ENCODE data around the gene CFI. TPM values are rescaled to one million over a fixed set of nuclear protein-coding genes. Genes with fewer than 3 reads are reported as not detected.

CFI gene
- total and polyA plus RNA-seq, 2 donors (not counting 1 experiment from before 2014, with no cell fraction given), result not detected

DNA sequence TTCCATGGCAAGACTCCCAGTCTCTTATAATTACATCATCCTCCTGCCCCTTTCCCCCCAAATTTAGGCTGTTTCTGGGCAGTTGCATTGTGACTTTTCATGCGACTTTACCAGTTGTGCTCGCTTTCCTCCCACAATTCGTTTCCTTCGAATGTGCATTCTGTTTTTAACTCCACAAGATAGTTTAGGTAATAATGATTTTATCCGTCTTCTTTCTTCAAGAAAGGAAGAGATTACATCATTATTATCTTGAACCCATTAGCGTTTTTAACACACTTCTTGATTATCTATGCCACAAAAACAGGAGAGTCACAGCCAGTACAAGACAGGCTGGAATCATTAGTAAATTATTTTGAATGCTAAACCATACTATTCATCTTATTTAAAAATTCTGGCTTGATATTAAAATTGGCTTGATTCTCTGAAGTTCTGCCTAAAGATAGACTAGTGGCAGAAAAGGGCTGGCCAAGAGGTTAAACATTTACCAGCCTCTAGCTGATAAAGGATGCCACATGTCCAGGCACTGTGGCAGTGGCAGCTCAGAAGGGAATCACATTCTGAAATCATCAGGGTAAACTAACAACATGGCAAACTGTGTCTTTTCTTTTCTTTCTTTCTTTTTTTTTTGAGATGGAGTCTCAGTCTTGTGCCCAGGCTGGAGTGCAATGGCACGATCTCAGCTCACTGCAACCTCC lies 52.3 kb downstream of the CFI start:
- intact Hi-C loops (cut with micrococcal nuclease), result no loop called here
- no peaks in the 10 kb centered on the region for H3K36me3 ChIP-seq (replicated peaks in 1 of 2; ENCODE audit: control extremely low read depth in 1 of 2, control insufficient read depth in 1 of 2, extremely low read depth in 1 of 2, insufficient read depth in 2 of 2, low read length in 1 of 2)
- H3K4me2 ChIP-seq (replicated peaks; ENCODE audit: low read depth, low read length, poor library complexity, severe bottlenecking), result no peak overlapping the region
- no peaks in the 10 kb centered on the region for H3K4me1 ChIP-seq (ENCODE audit: control insufficient read depth in 2 of 2, insufficient read depth in 2 of 2, low read length in 2 of 2)
- Mint-ChIP-seq H3K4me1 (no peaks in the 10 kb centered on the region), H3K27me3 (peaks cover 23% of the 10 kb centered on the region), H3K4me3 (no peak overlapping the region), H3K9me3 (ENCODE audit: insufficient read depth) (no peaks in the 10 kb centered on the region), H3K27ac (no peak overlapping the region)
- H3K79me2 ChIP-seq (ENCODE audit: control insufficient read depth, insufficient read depth, low read length), result no peaks in the 10 kb centered on the region
- TF ChIP-seq CTCF (IDR thresholded peaks at IDR 0.05) (no peak), EZH2 (IDR thresholded peaks at IDR 0.05; ENCODE audit: borderline replicate concordance, insufficient read depth, low read depth, low read length, poor library complexity, severe bottlenecking) (no peak)
- ATAC-seq (ENCODE audit: low read depth) (no peak), DNase-seq (no peak)
- H3K27ac ChIP-seq (ENCODE audit: low read length in 2 of 2), result no peak overlapping the region
- ChIA-PET POLR2A (no interaction called here), CTCF (no interaction called here)
- no peaks in the 10 kb centered on the region for H4K20me1 ChIP-seq (ENCODE audit: control insufficient read depth, insufficient read depth, low read length, poor library complexity, severe bottlenecking)
- H3K9ac ChIP-seq (ENCODE audit: low read length), result no peak overlapping the region
- no peaks in the 10 kb centered on the region for H3K9me3 ChIP-seq (ENCODE audit: control extremely low read depth in 1 of 3, control insufficient read depth in 2 of 3, insufficient read depth in 1 of 3, low read length in 2 of 3)
- H3K4me3 ChIP-seq (ENCODE audit: control extremely low read depth in 1 of 5, extremely low read depth in 1 of 5, insufficient read depth in 1 of 5, low read depth in 2 of 5, low read length in 4 of 5), result no peak overlapping the region
- no peak overlapping the region for H2AFZ ChIP-seq (ENCODE audit: insufficient read depth, low read depth, low read length, poor library complexity, severe bottlenecking)
- peaks cover 0 to 8% (median 0%) of the 10 kb centered on the region in 4 experiments for H3K27me3 ChIP-seq (replicated peaks in 1 of 4; ENCODE audit: control extremely low read depth in 1 of 4, control insufficient read depth in 3 of 4, insufficient read depth in 4 of 4, low read length in 3 of 4)
- 100% methylated on average over 1 of the region's 7 CpGs for WGBS (ENCODE audit: insufficient coverage)

- Histone ChIP-seq H3K4me1 (ENCODE audit: control insufficient read depth in 2 of 2, insufficient read depth in 2 of 2, low read length in 2 of 2) (no peaks in the 10 kb centered on the region), H3K9me3 (ENCODE audit: control extremely low read depth in 1 of 3, control insufficient read depth in 2 of 3, insufficient read depth in 1 of 3, low read length in 2 of 3) (no peaks in the 10 kb centered on the region), H3K79me2 (ENCODE audit: control insufficient read depth, insufficient read depth, low read length) (no peaks in the 10 kb centered on the region), H3K9ac (ENCODE audit: low read length) (no peak overlapping the region), H3K4me2 (replicated peaks; ENCODE audit: low read depth, low read length, poor library complexity, severe bottlenecking) (no peak overlapping the region), H4K20me1 (ENCODE audit: control insufficient read depth, insufficient read depth, low read length, poor library complexity, severe bottlenecking) (no peaks in the 10 kb centered on the region), H3K27ac (ENCODE audit: low read length in 2 of 2) (no peak overlapping the region), H3K36me3 (replicated peaks in 1 of 2; ENCODE audit: control extremely low read depth in 1 of 2, control insufficient read depth in 1 of 2, extremely low read depth in 1 of 2, insufficient read depth in 2 of 2, low read length in 1 of 2) (no peaks in the 10 kb centered on the region), H3K4me3 (ENCODE audit: control extremely low read depth in 1 of 5, extremely low read depth in 1 of 5, insufficient read depth in 1 of 5, low read depth in 2 of 5, low read length in 4 of 5) (no peak overlapping the region), H2AFZ (ENCODE audit: insufficient read depth, low read depth, low read length, poor library complexity, severe bottlenecking) (no peak overlapping the region), H3K27me3 (replicated peaks in 1 of 4; ENCODE audit: control extremely low read depth in 1 of 4, control insufficient read depth in 3 of 4, insufficient read depth in 4 of 4, low read length in 3 of 4) (peaks cover 0 to 11% (median 0%) of the 10 kb centered on the region in 4 experiments)
- Mint-ChIP-seq H3K27ac (no peak overlapping the region), H3K27me3 (peaks cover 21% of the 10 kb centered on the region), H3K4me3 (no peak overlapping the region), H3K9me3 (ENCODE audit: insufficient read depth) (no peaks in the 10 kb centered on the region), H3K4me1 (no peaks in the 10 kb centered on the region)
- ATAC-seq (ENCODE audit: low read depth) (no peak), DNase-seq (no peak)
- intact Hi-C loops (cut with micrococcal nuclease), result no loop called here
- ChIA-PET CTCF (no interaction called here), POLR2A (no interaction called here)
- TF ChIP-seq EZH2 (IDR thresholded peaks at IDR 0.05; ENCODE audit: borderline replicate concordance, insufficient read depth, low read depth, low read length, poor library complexity, severe bottlenecking) (no peak), CTCF (IDR thresholded peaks at IDR 0.05) (no peak)
- WGBS (ENCODE audit: insufficient coverage), result no CpG with 5 or more reads among the region's 1 CpG
Measured at GRCh38 chr4:109748114-109748513, 53.7 kb downstream of the CFI start.
